Pancreas (tissue), 10 donors: ENCODE results near the gene OCA2. TPM values are rescaled to one million over a fixed set of nuclear protein-coding genes. Genes with fewer than 3 reads are reported as not detected.
A peak's percentile ranks its signal among the peaks of the same experiment; 100 is the strongest.

Source experiments
- ATAC-seq, 4 donors: fragments of 200-7000 bp; cut with Tn5 transposase; one replicate each; pipeline versions ENCODE4 v1.8.0 to v1.9.1; 2020; ENCODE audit warnings: mild to moderate bottlenecking in 4 of 4, moderate library complexity in 4 of 4
- DNase-seq, 6 donors: peaks; one replicate each; pipeline ENCODE4 v3.0.0-alpha.2; 2020
- FAIRE-seq: peaks from 2 replicates; lab custom pipeline; 2012; peaks lifted over from hg19 to GRCh38; lab: Jason Lieb, UNC
- H3K27ac ChIP-seq, 4 donors: fragments of 200-600 bp; sonication (generic); 1 replicate in 3 of 4; 2 replicates in 1 of 4; pipeline versions ENCODE4 v1.5.0 to v1.8.0; 2020
- H3K27me3 ChIP-seq, 4 donors: fragments of 200-600 bp; one replicate each; pipeline ENCODE4 v1.8.0; 2021
- H3K36me3 ChIP-seq, 3 donors: fragments of 200-600 bp; sonication (generic) in 1 of 3; one replicate each; pipeline versions ENCODE4 v1.5.0 to v1.8.0; 2020 to 2021
- H3K4me1 ChIP-seq, 3 donors: fragments of 200-600 bp; one replicate each; pipeline ENCODE4 v1.8.0; 2021
- H3K4me3 ChIP-seq, 4 donors: fragments of 200-600 bp; sonication (generic) in 2 of 4; one replicate each; pipeline versions ENCODE4 v1.5.0 to v1.8.0; 2020 to 2021
- H3K9me3 ChIP-seq, 4 donors: fragments of 200-600 bp; one replicate each; pipeline ENCODE4 v1.8.0; 2021
- CTCF ChIP-seq, 4 donors: fragments of 200-600 bp; sonication (generic) in 3 of 4; IDR thresholded peaks; one replicate each; pipeline versions ENCODE4 v1.5.0 to v1.8.0; 2021; ENCODE audit warnings: antibody characterized with exemption in 4 of 4
- WGBS, 2 donors: extraction: QIAGEN DNeasy Blood & Tissue Kit; methylation state at CpG; one replicate each; pipeline ENCODE4 v1.1.7; 2013; 5-methylcytosine and 5-hydroxymethylcytosine counted together
- intact Hi-C, 3 donors: fragments of 100-400 bp; cut with DNase I; formaldehyde crosslinking; loops; one replicate each; pipeline versions ENCODE4 v1.11.1 to v1.14.2; 2022
- polyA plus RNA-seq, 2 donors: library from polyadenylated mRNA; stranded (reverse); fragments of 200-250 nt; gene quantifications; one replicate each; pipeline ENCODE4 v1.2.3, GENCODE V29; 2013
- total RNA-seq, 6 donors: library from RNA; stranded (reverse); fragmentation: NEBNext Ultra II Directional in 4 of 6; extraction: Animal tissue kit (Norgen Biotek cat#: 25700) in 4 of 6; gene quantifications; one replicate each; pipeline versions ENCODE4 v1.2.1 to v1.2.4, GENCODE V29; 2021 to 2023
- donor health status: healthy with polysubstance abuse.
- donor health status: DM: no; HTN: no; CAD: no; lungs with moderate emphysema.
- donor health status: DM: no; HTN: no; CAD: no.
- donor health status: control.
- donor health status: control.
- donor health status: Bipolar disorder and iron deficiency.
- donor health status: DM: yes; HTN: yes; CAD: no.
- donor health status: DM: no; HTN: no; CAD: no.
- donor health status: DM: no; HTN: no; CAD: no.
- donor health status: DM: yes; HTN: yes; CAD: no.

The OCA2 gene
- total and polyA plus RNA-seq, 8 donors: 0.12 to 0.31 (median 0.18) TPM; not detected in 4

DNA sequence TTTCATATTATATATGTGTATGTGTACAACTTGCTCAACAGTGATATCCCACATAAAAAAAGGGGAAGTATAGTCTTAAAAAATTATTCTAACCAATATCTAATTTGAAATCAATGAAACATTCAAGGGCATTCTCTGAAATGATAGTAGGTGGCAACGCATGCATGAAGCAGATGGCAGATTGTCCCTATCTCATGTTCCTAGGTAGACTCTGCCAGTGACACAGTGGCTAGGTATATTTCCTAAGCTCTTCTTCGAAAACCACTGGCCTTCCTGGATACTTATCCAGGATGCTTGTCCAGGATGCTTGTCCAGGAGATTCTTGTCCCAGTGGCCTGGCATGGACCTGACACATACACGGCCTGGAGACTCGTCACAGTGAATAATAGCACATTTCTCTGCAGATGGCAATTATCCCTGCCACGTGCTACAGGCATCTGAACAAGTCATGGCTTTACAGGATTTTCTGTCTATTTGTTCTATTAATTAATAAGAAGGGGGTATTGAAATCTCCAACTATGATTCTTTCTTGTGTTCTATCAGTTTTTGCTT, 54.9 kb downstream of the OCA2 start:
- WGBS, 2 donors: 62 to 76% methylated on average over 5 of the region's 5 CpGs
- TF ChIP-seq CTCF (IDR thresholded peaks at IDR 0.05): no peak
- ATAC-seq (no peak), FAIRE-seq (no peak), DNase-seq (no peak)
- Histone ChIP-seq H3K4me3 (no peak overlapping the region), H3K27me3 (no peaks in the 10 kb centered on the region), H3K36me3 (no peaks in the 10 kb centered on the region), H3K9me3 (no peaks in the 10 kb centered on the region), H3K4me1 (no peaks in the 10 kb centered on the region), H3K27ac (no peak overlapping the region)
- intact Hi-C loops: no loop called here

DNA sequence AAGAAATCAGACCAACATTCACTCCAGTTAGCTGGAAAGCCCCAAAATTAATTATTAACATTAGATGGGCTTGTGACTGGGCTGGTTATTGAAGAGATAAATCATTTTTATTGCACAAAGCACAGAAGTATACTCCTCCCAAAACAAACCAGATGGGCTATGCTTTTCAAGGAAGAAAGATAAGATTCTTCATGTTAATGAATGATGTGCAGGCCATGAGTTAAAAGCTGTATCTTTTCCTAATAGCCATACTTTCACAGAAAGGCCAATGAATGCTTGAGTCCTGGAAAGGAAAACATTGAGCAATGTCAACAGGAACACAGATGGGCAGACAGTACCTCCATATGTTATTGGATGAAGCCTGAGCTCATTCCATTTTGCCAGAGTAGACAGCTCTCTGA, 55.4 kb downstream of the OCA2 start:
- TF ChIP-seq CTCF (IDR thresholded peaks at IDR 0.05): no peak
- Histone ChIP-seq H3K4me3 (no peak overlapping the region), H3K36me3 (no peaks in the 10 kb centered on the region), H3K9me3 (no peaks in the 10 kb centered on the region), H3K4me1 (no peaks in the 10 kb centered on the region), H3K27me3 (no peaks in the 10 kb centered on the region), H3K27ac (no peak overlapping the region)
- FAIRE-seq: no peak
- peak in 3 of 4 donors; percentile 60 to 76 (median 68) for ATAC-seq
- intact Hi-C loops: no loop called here
- DNase-seq: no peak

- no peak for DNase-seq
- Histone ChIP-seq H3K4me3 (no peak overlapping the region), H3K27me3 (no peaks in the 10 kb centered on the region), H3K36me3 (no peaks in the 10 kb centered on the region), H3K9me3 (no peaks in the 10 kb centered on the region), H3K4me1 (no peaks in the 10 kb centered on the region), H3K27ac (no peak overlapping the region)
- no peak for ATAC-seq
- no peak for TF ChIP-seq CTCF (IDR thresholded peaks at IDR 0.05)
- WGBS, 2 donors: 54 to 59% methylated on average over 4 of the region's 4 CpGs
- no peak for FAIRE-seq
- intact Hi-C loops: no loop called here
Observed at GRCh38 chr15:28037969-28038590, 61.0 kb downstream of the OCA2 start.

DNA sequence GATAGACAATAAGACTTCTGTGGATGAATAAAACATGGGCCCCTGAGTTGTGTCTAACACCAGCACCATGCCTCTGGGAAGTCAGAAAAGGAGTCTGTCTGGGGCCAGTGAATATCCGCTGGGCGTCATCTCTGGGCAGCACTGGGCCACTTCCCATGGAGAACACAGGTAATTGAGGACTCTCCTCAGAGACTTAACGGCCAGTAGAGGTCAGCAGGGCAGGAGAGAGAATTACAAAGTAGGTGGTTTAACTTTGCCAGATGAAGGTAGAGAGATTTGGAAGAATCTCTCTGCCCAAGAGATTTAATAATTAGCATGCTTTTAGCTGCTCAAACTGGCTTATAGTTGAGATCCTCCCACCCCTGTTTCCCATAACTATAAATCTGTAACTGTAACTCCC, 65.7 kb downstream of the OCA2 start:
- Histone ChIP-seq H3K9me3 (no peaks in the 10 kb centered on the region), H3K27ac (no peak overlapping the region), H3K4me3 (no peak overlapping the region), H3K36me3 (no peaks in the 10 kb centered on the region), H3K27me3 (no peaks in the 10 kb centered on the region), H3K4me1 (no peaks in the 10 kb centered on the region)
- no peak for TF ChIP-seq CTCF (IDR thresholded peaks at IDR 0.05)
- intact Hi-C loops: no loop called here
- FAIRE-seq: no peak
- WGBS, 2 donors: 61 to 64% methylated on average over 3 of the region's 3 CpGs
- ATAC-seq: no peak
- DNase-seq: no peak

DNA sequence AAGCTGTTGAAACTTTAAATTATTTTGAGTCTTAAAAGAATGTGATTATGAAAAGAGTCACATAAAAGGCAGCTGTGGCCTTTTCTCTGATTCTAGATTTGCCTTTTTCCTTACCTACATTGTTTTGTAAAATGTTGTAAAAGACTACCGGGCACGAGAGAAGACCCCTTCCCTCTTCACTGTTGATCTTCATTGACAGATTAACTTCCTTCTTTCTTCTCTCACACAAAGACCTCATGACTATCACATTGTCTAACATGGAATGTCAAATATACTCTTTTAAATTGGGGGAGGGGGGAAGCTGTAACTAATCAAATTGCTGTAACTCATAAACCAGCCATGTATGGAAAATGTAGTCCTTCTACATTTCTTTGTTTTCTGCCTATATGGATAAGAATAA, 68.3 kb downstream of the OCA2 start:
- no peaks in the 10 kb centered on the region for H3K27me3 ChIP-seq
- DNase-seq (no peak), FAIRE-seq (no peak), ATAC-seq (no peak)
- TF ChIP-seq CTCF (IDR thresholded peaks at IDR 0.05): no peak
- 76 to 80% methylated on average over 2 of the region's 2 CpGs for WGBS, 2 donors
- intact Hi-C loops: no loop called here
- H3K4me1 ChIP-seq: no peaks in the 10 kb centered on the region
- H3K9me3 ChIP-seq: no peaks in the 10 kb centered on the region
- H3K36me3 ChIP-seq: no peaks in the 10 kb centered on the region
- H3K4me3 ChIP-seq: no peak overlapping the region
- no peak overlapping the region for H3K27ac ChIP-seq
